GM11168 (cell line): ENCODE results near the gene BMX.

Experiments used
- in situ Hi-C: fragments of 300-500 bp; cut with MboI; formaldehyde crosslinking; loops from one replicate; pipeline ENCODE4 v1.12.0; 2022; ENCODE audit warnings: low sequenced_read_pairs; ENCODE audit not compliant: unreplicated experiment

Gene BMX

GRCh38 chrX:15564981-15565579 lies 64.5 kb downstream of the BMX start:
- in situ Hi-C loops = no loop called here

GRCh38 chrX:15566244-15566643 lies 65.6 kb downstream of the BMX start:
- in situ Hi-C loops = no loop called here

GRCh38 chrX:15567267-15567666 lies 66.7 kb downstream of the BMX start:
- in situ Hi-C loops = no loop called here

GRCh38 chrX:15567886-15568616 lies 67.4 kb downstream of the BMX start:
- in situ Hi-C loops = no loop called here

- in situ Hi-C loops = no loop called here
These were observed 69.5 kb downstream of the BMX start for GRCh38 chrX:15570145-15570544.

GRCh38 chrX:15574017-15574416 lies 73.4 kb downstream of the BMX start:
- in situ Hi-C loops = no loop called here

GRCh38 chrX:15576019-15576418 lies 75.4 kb downstream of the BMX start:
- in situ Hi-C loops = no loop called here

- in situ Hi-C loops = no loop called here
These were observed 79.5 kb downstream of the BMX start for GRCh38 chrX:15579778-15580747.

GRCh38 chrX:15594371-15594770 lies 93.8 kb downstream of the BMX start:
- in situ Hi-C loops = no loop called here

GRCh38 chrX:15598026-15598425 lies 97.4 kb downstream of the BMX start:
- in situ Hi-C loops = no loop called here

- in situ Hi-C loops = no loop called here
These were observed 98.9 kb downstream of the BMX start for GRCh38 chrX:15599461-15599860.

- in situ Hi-C loops = no loop called here
These were observed 99.4 kb downstream of the BMX start for GRCh38 chrX:15600049-15600448.

- in situ Hi-C loops = no loop called here
These were observed 100.1 kb downstream of the BMX start, which contains the start of gene ACE2 for GRCh38 chrX:15600745-15601144. ACE2 (minus strand) TSS chrX:15600960; CDS start chrX:15600911, 49 bp downstream.

- in situ Hi-C loops = no loop called here
These were observed 101.3 kb downstream of the BMX start for GRCh38 chrX:15601932-15602331.

GRCh38 chrX:15602761-15603160 lies 102.2 kb downstream of the BMX start:
- in situ Hi-C loops = no loop called here

GRCh38 chrX:15605226-15605625 lies 104.6 kb downstream of the BMX start:
- in situ Hi-C loops = no loop called here
